Measurements from ENCODE around the gene DDIT3. TPM values are rescaled to one million over a fixed set of nuclear protein-coding genes. Genes with fewer than 3 reads are reported as not detected.
"Not testable (repeated sequence)": the region's sequence is repeated elsewhere in the genome, so short reads cannot be mapped to it uniquely, and the experiment has no call there.

Gene DDIT3
- total RNA-seq, 2 experiments from 2014 or later, result 28.0 TPM

DNA sequence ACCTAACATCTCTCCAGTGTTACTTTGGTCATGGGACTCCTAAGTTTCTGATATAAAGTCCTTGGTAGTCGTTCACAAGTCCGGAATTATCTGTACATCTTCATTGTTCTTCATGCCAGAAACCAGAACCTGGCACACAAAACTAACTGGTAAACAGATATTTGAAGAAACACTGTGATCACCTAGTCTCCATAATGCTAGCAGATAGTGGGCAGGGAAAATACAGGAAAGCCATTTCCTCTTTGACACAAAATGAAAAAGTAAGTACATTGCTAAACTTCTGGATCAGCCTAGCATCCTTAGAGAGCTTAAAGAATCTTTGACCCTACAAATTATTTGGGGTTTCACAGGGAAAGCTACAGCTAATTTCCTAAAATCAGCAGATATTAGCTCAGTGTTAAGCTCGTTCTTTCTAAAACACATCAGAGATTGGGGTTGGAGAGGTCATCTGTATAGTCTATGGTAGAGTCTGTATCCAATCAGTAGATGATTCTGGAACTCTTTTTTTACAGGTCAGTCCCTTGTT, 4.8 kb downstream of the DDIT3 start:
- CTCF ChIA-PET, result interaction anchor here (1.3 to 2.0 kb wide), 4 partner anchors 11 to 60 kb away, joined by 3 to 9 read pairs (median 4); partner anchors contain the start of gene DCTN2
- no peak overlapping the region for H3K4me3 Mint-ChIP-seq
- peak overlapping the region; percentile 23 for H3K27ac Mint-ChIP-seq
- no peaks in the 10 kb centered on the region for H3K27me3 Mint-ChIP-seq
- ATAC-seq, result no peak
- no peaks in the 10 kb centered on the region for H3K9me3 Mint-ChIP-seq
- POLR2A ChIA-PET, result interaction anchor here (0.7 to 5.7 kb wide), 6 partner anchors 8 to 115 kb away, joined by 3 to 50 read pairs (median 3); partner anchors contain the start of genes ARHGAP9 and MARS1
- TF ChIP-seq, protein P1, sequence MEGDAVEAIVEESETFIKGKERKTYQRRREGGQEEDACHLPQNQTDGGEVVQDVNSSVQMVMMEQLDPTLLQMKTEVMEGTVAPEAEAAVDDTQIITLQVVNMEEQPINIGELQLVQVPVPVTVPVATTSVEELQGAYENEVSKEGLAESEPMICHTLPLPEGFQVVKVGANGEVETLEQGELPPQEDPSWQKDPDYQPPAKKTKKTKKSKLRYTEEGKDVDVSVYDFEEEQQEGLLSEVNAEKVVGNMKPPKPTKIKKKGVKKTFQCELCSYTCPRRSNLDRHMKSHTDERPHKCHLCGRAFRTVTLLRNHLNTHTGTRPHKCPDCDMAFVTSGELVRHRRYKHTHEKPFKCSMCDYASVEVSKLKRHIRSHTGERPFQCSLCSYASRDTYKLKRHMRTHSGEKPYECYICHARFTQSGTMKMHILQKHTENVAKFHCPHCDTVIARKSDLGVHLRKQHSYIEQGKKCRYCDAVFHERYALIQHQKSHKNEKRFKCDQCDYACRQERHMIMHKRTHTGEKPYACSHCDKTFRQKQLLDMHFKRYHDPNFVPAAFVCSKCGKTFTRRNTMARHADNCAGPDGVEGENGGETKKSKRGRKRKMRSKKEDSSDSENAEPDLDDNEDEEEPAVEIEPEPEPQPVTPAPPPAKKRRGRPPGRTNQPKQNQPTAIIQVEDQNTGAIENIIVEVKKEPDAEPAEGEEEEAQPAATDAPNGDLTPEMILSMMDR (IDR thresholded peaks at IDR 0.05), result no peak
- H3K36me3 Mint-ChIP-seq (ENCODE audit: low read depth), result peaks cover 83% of the 10 kb centered on the region
- intact Hi-C loops (cut with micrococcal nuclease), result no loop called here
- H3K4me1 Mint-ChIP-seq (ENCODE audit: low read depth), result peaks cover 30% of the 10 kb centered on the region
- no peak for DNase-seq

- CTCF ChIA-PET, result interaction anchor here (0.7 to 2.0 kb wide), 5 partner anchors 9 to 59 kb away, joined by 3 to 9 read pairs (median 4); no protein-coding TSS in a partner anchor
- ATAC-seq (no peak), DNase-seq (no peak)
- Mint-ChIP-seq H3K4me1 (ENCODE audit: low read depth) (peaks cover 30% of the 10 kb centered on the region), H3K27ac (peak overlapping the region; percentile 23), H3K4me3 (no peak overlapping the region), H3K9me3 (no peaks in the 10 kb centered on the region), H3K36me3 (ENCODE audit: low read depth) (peaks cover 78% of the 10 kb centered on the region), H3K27me3 (no peaks in the 10 kb centered on the region)
- intact Hi-C loops (cut with micrococcal nuclease), result no loop called here
- TF ChIP-seq, protein P1 (IDR thresholded peaks at IDR 0.05), result no peak
- POLR2A ChIA-PET, result interaction anchor here (0.7 to 1.4 kb wide), 6 partner anchors 8 to 38 kb away, joined by 3 to 5 read pairs (median 4); partner anchors contain the start of gene ARHGAP9
These were observed 5.5 kb downstream of the DDIT3 start for GRCh38 chr12:57514720-57515407.

DNA sequence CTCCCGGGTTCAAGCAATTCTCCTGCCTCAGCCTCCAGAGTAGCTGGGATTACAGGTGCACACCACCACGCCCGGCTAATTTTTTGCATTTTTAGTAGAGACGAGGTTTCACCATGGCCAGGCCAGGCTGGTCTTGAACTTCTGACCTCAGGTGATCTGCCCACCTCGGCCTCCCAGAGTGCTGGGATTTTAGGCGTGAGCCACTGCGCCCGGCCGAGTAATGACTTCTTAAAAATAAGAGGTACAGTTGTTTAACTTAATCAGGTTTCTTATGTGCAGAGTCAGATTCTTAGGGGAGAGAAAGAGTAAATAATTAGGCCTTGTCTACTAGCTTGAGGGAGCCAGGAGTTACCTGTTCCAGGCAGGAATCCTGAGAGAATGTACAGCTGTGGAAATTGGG, 6.1 kb downstream of the DDIT3 start:
- H3K4me3 Mint-ChIP-seq; H3K27me3 Mint-ChIP-seq; DNase-seq; intact Hi-C loops (cut with micrococcal nuclease); ATAC-seq; H3K9me3 Mint-ChIP-seq: not testable (repeated sequence)
- ChIA-PET POLR2A (interaction anchor here (0.7 to 1.4 kb wide), 6 partner anchors 9 to 37 kb away, joined by 3 to 5 read pairs (median 4); partner anchors contain the start of gene ARHGAP9), CTCF (interaction anchor here (0.7 to 2.0 kb wide), 4 partner anchors 10 to 58 kb away, joined by 3 to 9 read pairs (median 4); no protein-coding TSS in a partner anchor)
- Mint-ChIP-seq H3K36me3 (ENCODE audit: low read depth) (peaks cover 74% of the 10 kb centered on the region), H3K27ac (peak overlapping the region; percentile 23), H3K4me1 (ENCODE audit: low read depth) (peaks cover 29% of the 10 kb centered on the region)

DNA sequence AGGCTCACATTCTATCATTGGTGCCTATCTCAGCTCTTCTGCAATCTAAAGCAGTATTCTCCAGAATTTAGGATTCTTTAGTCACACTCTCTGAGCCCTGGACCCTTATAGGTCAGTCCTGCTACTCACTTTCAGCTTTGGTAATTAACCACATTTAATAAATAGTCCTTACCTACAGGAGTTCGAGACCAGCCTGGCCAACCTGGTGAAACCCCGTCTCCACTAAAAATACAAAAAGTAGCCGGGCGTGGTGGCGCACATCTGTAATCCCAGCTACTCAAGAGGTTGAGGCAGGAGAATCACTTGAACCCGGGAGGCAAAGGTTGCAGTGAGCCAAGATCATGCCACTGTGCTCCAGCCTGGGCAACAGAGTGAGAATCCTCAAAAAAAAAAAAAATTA, 6.6 kb downstream of the DDIT3 start:
- CTCF ChIA-PET, result interaction anchor here (1.0 kb wide), 1 partner anchor 55 kb away, joined by 3 read pairs; the partner anchor contains the start of gene GLI1
- H3K4me3 Mint-ChIP-seq; DNase-seq; H3K27me3 Mint-ChIP-seq; H3K9me3 Mint-ChIP-seq; intact Hi-C loops (cut with micrococcal nuclease); ATAC-seq: not testable (repeated sequence)
- peaks cover 72% of the 10 kb centered on the region for H3K36me3 Mint-ChIP-seq (ENCODE audit: low read depth)
- POLR2A ChIA-PET, result interaction anchor here (2.0 kb wide), 1 partner anchor 34 kb away, joined by 6 read pairs; the partner anchor contains the start of gene ARHGAP9
- H3K27ac Mint-ChIP-seq, result peak overlapping the region; percentile 57
- peaks cover 23% of the 10 kb centered on the region for H3K4me1 Mint-ChIP-seq (ENCODE audit: low read depth)

- Mint-ChIP-seq H3K27me3 (no peaks in the 10 kb centered on the region), H3K4me1 (ENCODE audit: low read depth) (peaks cover 20% of the 10 kb centered on the region), H3K4me3 (no peak overlapping the region), H3K36me3 (ENCODE audit: low read depth) (peaks cover 68% of the 10 kb centered on the region), H3K9me3 (no peaks in the 10 kb centered on the region), H3K27ac (peak overlapping the region; percentile 57)
- intact Hi-C loops (cut with micrococcal nuclease), result no loop called here
- CTCF ChIA-PET, result interaction anchor here (1.0 kb wide), 1 partner anchor 54 kb away, joined by 3 read pairs; the partner anchor contains the start of gene GLI1
- TF ChIP-seq, protein P1 (IDR thresholded peaks at IDR 0.05), result no peak
- no peak for ATAC-seq
- no peak for DNase-seq
- POLR2A ChIA-PET, result interaction anchor here (0.8 to 2.0 kb wide), 3 partner anchors 8 to 33 kb away, joined by 3 to 6 read pairs (median 4); partner anchors contain the start of genes ARHGAP9 and MARS1
These were observed 7.0 kb downstream of the DDIT3 start for GRCh38 chr12:57513266-57513665.

Measured in activated CD8-positive, alpha-beta T cell treated with anti-CD3 and anti-CD28 coated beads for 36 hours (primary cell).